CD4-positive, alpha-beta T cell (primary cell): ENCODE data around the gene RALGPS1. TPM values are rescaled to one million over a fixed set of nuclear protein-coding genes. Genes with fewer than 3 reads are reported as not detected.

ENCODE experiments used
- ATAC-seq: fragments of 200-7000 bp; cut with Tn5 transposase; one replicate; pipeline ENCODE4 v1.10.0; 2022; ENCODE audit warnings: mild to moderate bottlenecking; ENCODE audit not compliant: poor library complexity
- CTCF ChIA-PET: fragments of 350-600 bp; sonication (Branson Sonifier 250); formaldehyde crosslinking; loops from one replicate; lab custom pipeline; 2021; ENCODE audit warnings: antibody characterized with exemption, inconsistent platforms; lab: Charles Lee
- POLR2A ChIA-PET: fragments of 350-600 bp; sonication (Branson Sonifier 250); formaldehyde crosslinking; loops from one replicate; lab custom pipeline; 2021; ENCODE audit warnings: antibody characterized with exemption, inconsistent platforms; lab: Charles Lee
- DNase-seq, 14 experiments: peaks; one replicate each; pipeline ENCODE4 v3.0.0-alpha.2; 2013 to 2020; ENCODE audit warnings: mixed read lengths in 2 of 14
- H3K27ac ChIP-seq, 2 donors: one replicate each; pipeline versions ENCODE4 v1.5.1 to v1.7.0; 2013; ENCODE audit warnings: low read length in 2 of 2, low read depth in 1 of 2, mild to moderate bottlenecking in 1 of 2
- H3K27me3 ChIP-seq, 2 experiments: 1 replicate in 1 of 2; 2 replicates in 1 of 2; pipeline versions ENCODE4 v1.6.1 to v1.7.0; 2013; ENCODE audit warnings: low read length in 2 of 2, control low read depth in 1 of 2, mild to moderate bottlenecking in 1 of 2, moderate library complexity in 1 of 2; ENCODE audit not compliant: insufficient read depth in 2 of 2, control insufficient read depth in 1 of 2
- H3K36me3 ChIP-seq: one replicate; pipeline ENCODE4 v1.6.1; 2013; ENCODE audit warnings: low read length, control low read depth; ENCODE audit not compliant: insufficient read depth
- H3K4me1 ChIP-seq: one replicate; pipeline ENCODE4 v1.6.1; 2013; ENCODE audit warnings: low read length, control low read depth; ENCODE audit not compliant: insufficient read depth
- H3K4me3 ChIP-seq: one replicate; pipeline ENCODE4 v1.5.1; 2013; ENCODE audit warnings: mild to moderate bottlenecking, low read length, moderate library complexity
- H3K9me3 ChIP-seq, 2 experiments: 1 replicate in 1 of 2; 2 replicates in 1 of 2; pipeline versions ENCODE4 v1.6.1 to v1.7.0; 2013; ENCODE audit warnings: low read length in 2 of 2, mild to moderate bottlenecking in 2 of 2, control low read depth in 1 of 2, moderate library complexity in 1 of 2; ENCODE audit not compliant: control insufficient read depth in 1 of 2, insufficient read depth in 1 of 2
- H3K27ac Mint-ChIP-seq: one replicate; pipeline ENCODE4 v1.8.0; 2020; ENCODE audit warnings: mixed read lengths
- H3K27me3 Mint-ChIP-seq: one replicate; pipeline ENCODE4 v1.8.0; 2021; ENCODE audit warnings: mixed read lengths
- H3K36me3 Mint-ChIP-seq: one replicate; pipeline ENCODE4 v1.8.0; 2021; ENCODE audit warnings: low read depth, mixed read lengths
- H3K4me1 Mint-ChIP-seq: one replicate; pipeline ENCODE4 v1.8.0; 2021; ENCODE audit warnings: low read depth, mixed read lengths
- H3K4me3 Mint-ChIP-seq: one replicate; pipeline ENCODE4 v1.8.0; 2020; ENCODE audit warnings: mild to moderate bottlenecking, mixed read lengths
- H3K9me3 Mint-ChIP-seq: one replicate; pipeline ENCODE4 v1.8.0; 2020; ENCODE audit warnings: mixed read lengths
- intact Hi-C, 2 experiments: fragments of 100-400 bp; cut with DNase I in 1 of 2; cut with micrococcal nuclease in 1 of 2; formaldehyde crosslinking; loops; one replicate each; pipeline versions ENCODE4 v1.15.1 to v1.9.0; 2023 to 2025; cut with DNase I, micrococcal nuclease
- total RNA-seq, 174 experiments: library from RNA in 2 of 174; stranded (reverse) in 2 of 174; gene quantifications; one replicate each; pipeline ENCODE4 v1.2.3 and lab custom pipeline; 2021 to 2026
- TF ChIP-seq, protein P1 (sequence below): fragments of 200-600 bp; IDR thresholded peaks from one replicate; pipeline ENCODE4 v1.8.0; 2022; ENCODE audit warnings: antibody characterized with exemption, mild to moderate bottlenecking

RALGPS1 gene
- total RNA-seq, 2 experiments from 2014 or later, result 5.8 to 6.3 TPM

DNA sequence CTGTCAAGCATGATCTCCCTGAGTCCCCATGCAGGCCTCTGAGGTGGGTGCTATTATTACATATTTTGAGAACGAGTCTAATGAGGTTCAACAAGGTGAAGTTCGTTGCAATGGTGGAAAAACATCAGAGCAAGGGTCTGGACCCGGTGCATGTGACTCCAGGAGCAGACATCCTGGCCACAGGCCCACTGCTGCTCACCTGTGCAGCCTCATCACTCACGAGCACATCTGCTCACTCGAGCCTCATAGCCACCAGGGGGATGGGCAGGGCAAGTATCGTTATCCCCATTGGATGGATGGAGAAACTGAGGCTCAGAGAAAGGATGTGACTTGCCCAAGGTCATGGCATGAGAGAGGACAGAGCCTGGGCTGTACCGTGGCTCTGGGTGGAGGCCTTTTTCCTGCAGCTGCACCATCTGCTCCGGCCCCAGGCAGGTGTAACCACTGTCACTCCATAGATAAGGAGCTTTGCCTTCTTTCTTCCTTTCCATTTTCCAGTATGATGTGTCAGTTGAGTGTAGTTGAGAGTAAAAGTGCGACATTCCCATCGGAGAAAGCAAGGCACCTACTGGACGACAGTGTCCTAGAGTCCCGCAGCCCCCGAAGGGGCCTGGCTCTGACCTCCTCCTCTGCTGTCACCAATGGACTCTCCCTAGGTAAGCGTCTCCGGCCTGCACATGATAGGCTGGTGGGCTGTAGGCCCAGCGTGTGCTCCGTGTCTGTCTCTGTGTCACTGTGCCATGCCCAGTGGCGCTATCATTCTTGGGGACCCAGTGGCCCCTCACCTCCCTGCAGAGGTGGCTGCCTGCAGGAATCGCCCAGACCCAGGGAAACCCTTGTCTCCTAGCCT lies 281.6 kb downstream of the RALGPS1 start:
- intact Hi-C loops, result no loop called here
- TF ChIP-seq, protein P1, sequence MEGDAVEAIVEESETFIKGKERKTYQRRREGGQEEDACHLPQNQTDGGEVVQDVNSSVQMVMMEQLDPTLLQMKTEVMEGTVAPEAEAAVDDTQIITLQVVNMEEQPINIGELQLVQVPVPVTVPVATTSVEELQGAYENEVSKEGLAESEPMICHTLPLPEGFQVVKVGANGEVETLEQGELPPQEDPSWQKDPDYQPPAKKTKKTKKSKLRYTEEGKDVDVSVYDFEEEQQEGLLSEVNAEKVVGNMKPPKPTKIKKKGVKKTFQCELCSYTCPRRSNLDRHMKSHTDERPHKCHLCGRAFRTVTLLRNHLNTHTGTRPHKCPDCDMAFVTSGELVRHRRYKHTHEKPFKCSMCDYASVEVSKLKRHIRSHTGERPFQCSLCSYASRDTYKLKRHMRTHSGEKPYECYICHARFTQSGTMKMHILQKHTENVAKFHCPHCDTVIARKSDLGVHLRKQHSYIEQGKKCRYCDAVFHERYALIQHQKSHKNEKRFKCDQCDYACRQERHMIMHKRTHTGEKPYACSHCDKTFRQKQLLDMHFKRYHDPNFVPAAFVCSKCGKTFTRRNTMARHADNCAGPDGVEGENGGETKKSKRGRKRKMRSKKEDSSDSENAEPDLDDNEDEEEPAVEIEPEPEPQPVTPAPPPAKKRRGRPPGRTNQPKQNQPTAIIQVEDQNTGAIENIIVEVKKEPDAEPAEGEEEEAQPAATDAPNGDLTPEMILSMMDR, result no peak
- Histone ChIP-seq H3K27me3 (peaks cover 4 to 5% of the 10 kb centered on the region in 2 experiments), H3K4me1 (peaks cover 13% of the 10 kb centered on the region), H3K27ac (no peak overlapping the region), H3K4me3 (no peak overlapping the region), H3K36me3 (no peaks in the 10 kb centered on the region), H3K9me3 (no peaks in the 10 kb centered on the region)
- Mint-ChIP-seq H3K9me3 (no peaks in the 10 kb centered on the region), H3K4me3 (no peak overlapping the region), H3K27ac (no peak overlapping the region), H3K36me3 (no peaks in the 10 kb centered on the region), H3K27me3 (peaks cover 20% of the 10 kb centered on the region), H3K4me1 (no peaks in the 10 kb centered on the region)
- no peak for ATAC-seq
- CTCF ChIA-PET, result no interaction called here
- DNase-seq, result no peak
- POLR2A ChIA-PET, result no interaction called here

DNA sequence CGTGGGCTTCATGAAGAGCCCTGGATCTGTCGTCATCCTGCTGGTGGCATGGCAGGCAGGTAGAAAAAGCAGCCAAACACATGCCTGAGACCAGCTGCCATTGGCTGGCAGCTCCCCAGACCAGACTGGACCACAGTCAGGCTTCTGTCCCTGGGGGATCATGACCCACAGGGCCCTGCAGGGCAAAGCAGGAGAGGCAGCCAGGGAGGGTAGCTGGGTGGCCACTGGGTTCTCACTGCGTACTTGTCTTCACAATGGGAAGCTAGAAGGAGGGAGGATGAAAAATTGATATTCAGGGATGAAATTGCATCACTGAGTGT lies 282.2 kb downstream of the RALGPS1 start:
- H3K9me3 ChIP-seq, result no peaks in the 10 kb centered on the region
- DNase-seq (no peak), ATAC-seq (no peak)
- H3K4me3 ChIP-seq, result no peak overlapping the region
- Mint-ChIP-seq H3K27ac (no peak overlapping the region), H3K9me3 (no peaks in the 10 kb centered on the region), H3K4me1 (no peaks in the 10 kb centered on the region), H3K4me3 (no peak overlapping the region), H3K36me3 (no peaks in the 10 kb centered on the region), H3K27me3 (peaks cover 20% of the 10 kb centered on the region)
- TF ChIP-seq, protein P1, result no peak
- ChIA-PET CTCF (interaction anchor here (5.3 kb wide), 1 partner anchor 256 kb away, joined by 34 read pairs; no protein-coding TSS in a partner anchor), POLR2A (no interaction called here)
- H3K27ac ChIP-seq, result no peak overlapping the region
- H3K27me3 ChIP-seq, result peaks cover 4 to 5% of the 10 kb centered on the region in 2 experiments
- intact Hi-C loops, result no loop called here
- no peaks in the 10 kb centered on the region for H3K36me3 ChIP-seq
- H3K4me1 ChIP-seq, result peaks cover 13% of the 10 kb centered on the region

DNA sequence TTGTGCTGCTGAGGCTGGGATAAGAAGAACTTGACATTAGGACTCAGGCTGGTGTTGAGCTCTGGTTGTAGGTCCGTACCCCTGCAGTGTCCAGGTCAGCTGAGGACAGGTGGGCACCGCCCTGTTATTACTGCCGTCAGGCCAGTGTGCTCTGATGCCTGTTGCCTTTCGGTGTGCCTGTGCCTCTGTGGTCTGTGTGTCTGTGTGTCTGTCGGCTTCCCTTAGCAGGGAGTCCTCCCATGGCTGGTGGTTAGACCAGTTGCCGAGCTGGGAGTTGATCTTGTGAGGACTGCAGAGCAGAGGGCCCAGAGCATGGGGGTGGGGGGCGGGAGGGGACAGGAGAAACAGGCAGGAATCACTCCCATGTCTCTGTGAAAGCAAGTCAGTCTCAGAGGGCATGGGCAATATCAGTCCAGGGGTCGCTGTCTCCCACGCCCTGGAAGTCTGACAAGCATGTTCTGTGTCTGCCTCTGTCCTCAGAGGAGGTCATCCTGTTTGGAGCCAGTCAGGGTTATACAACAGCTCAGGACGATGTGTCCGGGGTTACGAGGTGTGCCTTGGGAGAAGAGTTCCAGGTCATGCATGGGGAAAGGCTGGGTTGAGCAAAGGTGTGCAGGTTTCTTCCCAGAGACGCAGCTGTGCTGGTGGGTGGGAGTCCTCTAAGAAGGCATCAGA lies 282.7 kb downstream of the RALGPS1 start:
- ChIA-PET POLR2A (no interaction called here), CTCF (interaction anchor here (1.6 to 5.3 kb wide), 2 partner anchors 17 to 256 kb away, joined by 4 to 34 read pairs; no protein-coding TSS in a partner anchor)
- no peak overlapping the region for H3K4me3 ChIP-seq
- H3K36me3 ChIP-seq, result no peaks in the 10 kb centered on the region
- TF ChIP-seq, protein P1, result no peak
- Mint-ChIP-seq H3K4me3 (no peak overlapping the region), H3K27ac (no peak overlapping the region), H3K36me3 (no peaks in the 10 kb centered on the region), H3K9me3 (no peaks in the 10 kb centered on the region), H3K4me1 (no peaks in the 10 kb centered on the region), H3K27me3 (peaks cover 20% of the 10 kb centered on the region)
- no peaks in the 10 kb centered on the region for H3K9me3 ChIP-seq
- ATAC-seq (no peak), DNase-seq (no peak)
- intact Hi-C loops, result no loop called here
- H3K27me3 ChIP-seq, result peaks cover 4 to 5% of the 10 kb centered on the region in 2 experiments
- peaks cover 13% of the 10 kb centered on the region for H3K4me1 ChIP-seq
- H3K27ac ChIP-seq, result no peak overlapping the region
